ENCODE measurements around the gene PPP6R2.

PPP6R2 gene

DNA sequence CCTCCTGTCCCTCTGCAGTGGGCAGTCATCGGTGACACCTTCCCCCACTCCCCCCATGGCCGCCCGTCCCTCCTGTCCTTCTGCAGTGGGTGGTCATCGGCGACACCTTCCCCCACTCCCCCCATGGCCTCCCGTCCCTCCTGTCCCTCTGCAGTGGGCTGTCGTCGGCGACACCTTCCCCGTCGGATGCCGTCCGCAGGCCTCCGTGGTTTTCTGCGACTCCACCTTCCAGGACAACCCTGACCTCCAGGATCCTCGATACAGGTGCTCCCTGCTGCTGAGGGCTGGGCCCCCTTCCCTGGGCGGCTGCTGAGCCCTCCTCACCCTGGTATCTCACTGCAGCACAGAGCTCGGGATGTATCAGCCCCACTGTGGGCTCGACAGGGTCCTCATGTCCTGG is 145.8 kb downstream of the PPP6R2 start:
- no peak for DNase-seq

DNA sequence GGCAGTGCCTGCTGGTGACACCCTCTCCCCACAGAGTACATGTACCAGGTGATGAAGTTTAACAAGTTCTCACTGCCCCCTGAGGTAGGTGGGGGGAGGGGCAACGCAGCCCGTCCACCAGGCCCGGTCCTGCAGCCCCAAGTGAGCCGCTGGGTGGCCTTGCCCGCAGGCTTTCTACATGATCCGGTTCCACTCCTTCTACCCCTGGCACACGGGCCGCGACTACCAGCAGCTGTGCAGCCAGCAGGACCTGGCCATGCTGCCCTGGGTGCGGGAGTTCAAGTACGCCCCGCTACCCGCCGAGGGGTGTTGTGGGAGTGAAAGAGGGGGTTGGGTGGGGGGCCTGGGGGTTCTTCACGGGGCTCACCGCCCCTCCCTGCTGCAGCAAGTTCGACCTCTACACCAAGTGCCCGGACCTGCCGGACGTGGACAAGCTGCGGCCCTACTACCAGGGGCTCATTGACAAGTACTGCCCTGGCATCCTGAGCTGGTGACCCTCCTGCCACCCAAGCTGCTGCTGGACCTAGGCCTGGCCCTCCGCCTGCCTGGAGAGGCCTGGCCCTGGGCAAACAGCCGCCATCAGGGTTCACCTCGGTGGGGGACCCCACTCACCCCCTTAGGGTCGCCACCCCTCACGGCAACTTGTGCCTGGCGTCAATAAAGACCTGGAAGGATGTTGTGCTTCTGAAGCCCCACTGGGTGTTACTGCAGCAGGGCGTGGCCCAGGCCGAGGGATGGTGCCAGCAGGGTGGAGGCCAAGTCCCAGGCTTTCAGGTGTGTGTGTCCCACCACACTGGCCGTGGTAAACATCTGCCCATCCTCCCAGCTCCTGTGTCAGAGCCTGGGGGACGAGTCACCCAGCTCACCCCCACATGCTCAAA is 146.5 kb downstream of the PPP6R2 start:
- DNase-seq, result no peak

DNA sequence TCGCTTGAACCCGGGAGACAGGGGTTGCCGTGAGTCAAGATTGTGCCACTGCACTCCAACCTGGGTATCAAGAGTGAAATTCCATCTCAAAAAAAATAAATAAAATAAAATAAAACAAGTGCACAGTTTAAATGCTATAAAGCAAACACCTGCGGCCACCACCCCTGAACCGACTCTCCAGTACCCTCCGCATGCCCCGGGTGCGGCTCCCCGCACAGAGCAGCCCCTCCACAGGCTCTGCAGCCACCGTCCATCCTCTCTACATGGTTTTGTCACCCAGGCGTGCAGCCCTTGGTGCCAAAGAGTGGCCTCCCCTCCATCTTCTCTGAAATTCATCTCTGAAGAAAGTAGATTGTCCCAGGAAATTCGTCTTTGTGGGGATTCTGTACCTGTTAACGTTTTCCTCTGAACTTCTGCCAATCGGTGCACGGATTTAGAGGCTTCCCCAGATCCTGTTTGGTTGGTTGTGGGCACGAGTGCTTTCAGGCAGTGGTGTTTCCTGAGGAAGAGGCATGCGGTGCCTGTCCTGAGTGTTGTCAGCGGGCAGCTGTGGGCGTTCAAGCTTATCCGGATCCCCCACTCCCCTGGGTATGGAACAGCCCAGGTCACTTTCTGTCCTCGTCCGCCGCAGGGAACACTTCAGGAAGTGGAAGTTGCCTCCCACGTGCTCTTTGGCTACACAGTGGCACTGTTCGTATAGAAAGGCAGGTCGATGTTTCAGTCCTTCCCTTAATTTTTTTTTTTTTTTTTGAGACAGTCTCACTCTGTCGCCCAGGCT is 147.6 kb downstream of the PPP6R2 start:
- no peak for DNase-seq
